ENCODE data around the gene RARB.

DNA sequence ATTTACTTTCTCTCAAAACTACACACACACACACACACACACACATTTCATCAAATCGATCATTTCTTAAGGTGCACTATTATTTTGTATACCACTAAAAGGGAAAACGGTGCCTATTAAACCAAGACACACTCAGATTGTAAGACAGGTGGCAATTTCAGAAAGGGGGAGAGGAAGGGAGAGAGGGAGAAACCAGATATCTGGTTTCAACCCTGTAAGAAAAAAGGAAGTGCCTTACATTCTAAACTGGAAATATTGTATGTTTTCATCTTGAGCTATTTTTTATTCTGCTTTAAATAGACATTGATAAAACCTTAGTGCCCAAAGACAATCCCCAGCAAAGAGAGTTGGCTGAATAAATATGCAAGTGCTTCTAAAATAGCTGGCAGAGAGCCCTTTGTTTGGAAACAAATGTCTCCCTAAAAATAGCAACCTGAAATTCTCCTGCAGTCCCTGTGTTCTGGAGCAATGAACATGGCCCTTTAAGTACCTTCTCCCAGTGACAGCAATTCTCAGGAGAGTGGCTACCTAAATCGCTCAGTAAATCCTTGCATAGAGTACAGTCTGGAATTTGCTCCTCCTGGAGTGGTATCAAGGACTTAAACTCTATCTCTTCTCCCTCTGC is 85.7 kb downstream of the RARB start:
- TF ChIP-seq EZH2 (IDR thresholded peaks at IDR 0.05; ENCODE audit: low read length, unreplicated experiment), result no peak
- TF ChIP-seq, protein P1, sequence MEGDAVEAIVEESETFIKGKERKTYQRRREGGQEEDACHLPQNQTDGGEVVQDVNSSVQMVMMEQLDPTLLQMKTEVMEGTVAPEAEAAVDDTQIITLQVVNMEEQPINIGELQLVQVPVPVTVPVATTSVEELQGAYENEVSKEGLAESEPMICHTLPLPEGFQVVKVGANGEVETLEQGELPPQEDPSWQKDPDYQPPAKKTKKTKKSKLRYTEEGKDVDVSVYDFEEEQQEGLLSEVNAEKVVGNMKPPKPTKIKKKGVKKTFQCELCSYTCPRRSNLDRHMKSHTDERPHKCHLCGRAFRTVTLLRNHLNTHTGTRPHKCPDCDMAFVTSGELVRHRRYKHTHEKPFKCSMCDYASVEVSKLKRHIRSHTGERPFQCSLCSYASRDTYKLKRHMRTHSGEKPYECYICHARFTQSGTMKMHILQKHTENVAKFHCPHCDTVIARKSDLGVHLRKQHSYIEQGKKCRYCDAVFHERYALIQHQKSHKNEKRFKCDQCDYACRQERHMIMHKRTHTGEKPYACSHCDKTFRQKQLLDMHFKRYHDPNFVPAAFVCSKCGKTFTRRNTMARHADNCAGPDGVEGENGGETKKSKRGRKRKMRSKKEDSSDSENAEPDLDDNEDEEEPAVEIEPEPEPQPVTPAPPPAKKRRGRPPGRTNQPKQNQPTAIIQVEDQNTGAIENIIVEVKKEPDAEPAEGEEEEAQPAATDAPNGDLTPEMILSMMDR (conservative IDR thresholded peaks at IDR 0.05; ENCODE audit: low read depth, low read length), result no peak

Data from PC-3 (cell line).